Spleen (tissue), 11 donors: ENCODE measurements around the gene RERG. TPM values are rescaled to one million over a fixed set of nuclear protein-coding genes. Genes with fewer than 3 reads are reported as not detected.
A peak's percentile ranks its signal among the peaks of the same experiment; 100 is the strongest.

Experiments
- DNase-seq: peaks from one replicate; pipeline ENCODE4 v3.0.0-alpha.2; 2020
- H3K27ac ChIP-seq, 8 donors: fragments of 200-600 bp; sonication (generic) in 7 of 8; 1 replicate in 4 of 8; 2 replicates in 4 of 8; pipeline versions ENCODE4 v1.5.0 to v1.8.0; 2016 to 2021; ENCODE audit warnings: inconsistent platforms in 4 of 8, mild to moderate bottlenecking in 4 of 8, moderate library complexity in 1 of 8
- H3K27me3 ChIP-seq, 7 donors: fragments of 200-600 bp; sonication (generic) in 6 of 7; replicated peaks in 1 of 7; 1 replicate in 4 of 7; 2 replicates in 3 of 7; pipeline versions ENCODE4 v1.5.0 to v1.8.0; 2016 to 2021; ENCODE audit warnings: inconsistent platforms in 3 of 7, mild to moderate bottlenecking in 1 of 7
- H3K36me3 ChIP-seq, 6 donors: fragments of 200-600 bp; sonication (generic) in 5 of 6; 1 replicate in 4 of 6; 2 replicates in 2 of 6; pipeline versions ENCODE4 v1.5.0 to v1.8.0; 2016 to 2021; ENCODE audit warnings: inconsistent platforms in 2 of 6
- H3K4me1 ChIP-seq, 6 donors: fragments of 200-600 bp; sonication (generic) in 5 of 6; 1 replicate in 3 of 6; 2 replicates in 3 of 6; pipeline versions ENCODE4 v1.5.0 to v1.8.0; 2016 to 2021; ENCODE audit warnings: inconsistent platforms in 3 of 6
- H3K4me3 ChIP-seq, 8 donors: fragments of 200-600 bp; sonication (generic) in 7 of 8; 1 replicate in 4 of 8; 2 replicates in 4 of 8; pipeline versions ENCODE4 v1.5.0 to v1.8.0; 2016 to 2021; ENCODE audit warnings: inconsistent platforms in 4 of 8, mild to moderate bottlenecking in 4 of 8, moderate library complexity in 2 of 8
- H3K9me3 ChIP-seq, 8 donors: fragments of 200-600 bp; sonication (generic) in 7 of 8; 1 replicate in 4 of 8; 2 replicates in 4 of 8; pipeline versions ENCODE4 v1.5.0 to v1.8.0; 2016 to 2021; ENCODE audit warnings: inconsistent platforms in 4 of 8
- POLR2A ChIP-seq, 3 donors: fragments of 450-650 bp; IDR thresholded peaks; one replicate each; pipeline ENCODE4 v1.5.1; 2017; ENCODE audit warnings: antibody characterized with exemption in 3 of 3, mild to moderate bottlenecking in 1 of 3
- POLR2AphosphoS5 ChIP-seq, 3 donors: sonication (generic); formaldehyde crosslinking; IDR thresholded peaks; one replicate each; pipeline ENCODE4 v1.5.1; 2017; ENCODE audit warnings: antibody characterized with exemption in 3 of 3
- WGBS, 5 donors: extraction: QIAGEN DNeasy Blood & Tissue Kit in 3 of 5; methylation state at CpG; one replicate each; pipeline versions ENCODE4 v1.1.5 to v1.1.7; 2013 to 2018; 5-methylcytosine and 5-hydroxymethylcytosine counted together
- intact Hi-C: fragments of 100-400 bp; cut with DNase I; formaldehyde crosslinking; loops from one replicate; pipeline ENCODE4 v1.15.0; 2023; ENCODE audit warnings: low total_unique reads
- polyA plus RNA-seq, 3 donors: library from polyadenylated mRNA; stranded (reverse); fragments of 200-250 nt; gene quantifications; one replicate each; pipeline ENCODE4 v1.2.1, GENCODE V29; 2013
- total RNA-seq, 7 donors: library from RNA; depleted of rRNA in 3 of 7; stranded (reverse); fragments of >200 nt in 3 of 7; fragmentation: NEBNext Ultra II Directional in 4 of 7; extraction: Animal tissue kit (Norgen Biotek cat#: 25700) in 4 of 7; gene quantifications; one replicate each; pipeline versions ENCODE4 v1.1.0 to v1.2.1, GENCODE V29; 2016 to 2021
- TF ChIP-seq, protein P1 (sequence below), 11 experiments: fragments of 200-600 bp in 7 of 11; fragments of 450-650 bp in 4 of 11; sonication (generic) in 4 of 11; IDR thresholded peaks in 8 of 11; conservative IDR thresholded peaks in 3 of 11; 1 replicate in 7 of 11; 2 replicates in 4 of 11; pipeline versions ENCODE4 v1.4.0 to v1.8.0; 2016 to 2021; ENCODE audit warnings: antibody characterized with exemption in 11 of 11, inconsistent platforms in 4 of 11, mild to moderate bottlenecking in 1 of 11
- donor health status: healthy with polysubstance abuse.
- donor health status: DM: no; HTN: no; CAD: no; lungs with moderate emphysema.
- donor health status: DM: no; HTN: no; CAD: no.
- donor health status: Bipolar disorder and iron deficiency.
- donor health status: healthy.
- donor health status: DM: no; HTN: no; CAD: no.
- donor health status: DM: yes; HTN: yes; CAD: no.

RERG gene
- total and polyA plus RNA-seq, 10 donors = 10.1 to 74.7 (median 38.0) TPM

DNA sequence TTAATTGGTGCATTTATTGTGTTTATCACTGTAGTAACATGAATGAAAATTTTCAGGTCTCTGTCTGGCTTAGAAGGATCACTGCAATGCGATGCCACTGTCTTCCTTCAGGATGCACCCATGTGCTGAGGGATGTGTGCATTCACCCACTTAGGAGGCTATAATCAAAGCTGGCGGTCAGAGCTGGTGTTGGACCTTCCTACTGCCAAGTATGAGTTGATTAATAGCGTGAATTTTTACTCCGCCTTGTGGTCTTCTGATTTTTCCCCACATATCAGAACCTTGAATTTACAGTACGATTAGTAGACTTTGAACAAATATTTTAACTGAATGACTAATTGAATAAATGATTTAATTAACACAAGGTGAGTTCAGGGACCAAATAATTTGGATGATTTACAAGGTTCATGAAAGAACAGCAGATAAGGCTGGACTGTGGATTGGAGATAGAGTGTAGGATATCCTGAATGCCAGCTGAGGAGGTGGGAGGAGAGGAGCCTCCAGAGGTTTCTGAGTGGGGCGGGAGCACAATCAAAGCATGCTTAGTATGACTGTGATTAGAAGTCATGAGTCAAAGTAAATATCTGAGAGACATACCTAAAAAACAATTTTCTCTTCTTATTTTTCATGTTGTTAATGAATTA, 50.1 kb downstream of the RERG start:
- TF ChIP-seq POLR2AphosphoS5 (IDR thresholded peaks at IDR 0.05) (no peak), POLR2A (IDR thresholded peaks at IDR 0.05) (no peak)
- TF ChIP-seq, protein P1, sequence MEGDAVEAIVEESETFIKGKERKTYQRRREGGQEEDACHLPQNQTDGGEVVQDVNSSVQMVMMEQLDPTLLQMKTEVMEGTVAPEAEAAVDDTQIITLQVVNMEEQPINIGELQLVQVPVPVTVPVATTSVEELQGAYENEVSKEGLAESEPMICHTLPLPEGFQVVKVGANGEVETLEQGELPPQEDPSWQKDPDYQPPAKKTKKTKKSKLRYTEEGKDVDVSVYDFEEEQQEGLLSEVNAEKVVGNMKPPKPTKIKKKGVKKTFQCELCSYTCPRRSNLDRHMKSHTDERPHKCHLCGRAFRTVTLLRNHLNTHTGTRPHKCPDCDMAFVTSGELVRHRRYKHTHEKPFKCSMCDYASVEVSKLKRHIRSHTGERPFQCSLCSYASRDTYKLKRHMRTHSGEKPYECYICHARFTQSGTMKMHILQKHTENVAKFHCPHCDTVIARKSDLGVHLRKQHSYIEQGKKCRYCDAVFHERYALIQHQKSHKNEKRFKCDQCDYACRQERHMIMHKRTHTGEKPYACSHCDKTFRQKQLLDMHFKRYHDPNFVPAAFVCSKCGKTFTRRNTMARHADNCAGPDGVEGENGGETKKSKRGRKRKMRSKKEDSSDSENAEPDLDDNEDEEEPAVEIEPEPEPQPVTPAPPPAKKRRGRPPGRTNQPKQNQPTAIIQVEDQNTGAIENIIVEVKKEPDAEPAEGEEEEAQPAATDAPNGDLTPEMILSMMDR (IDR thresholded peaks at IDR 0.05 in 8 of 11, conservative IDR thresholded peaks at IDR 0.05 in 3 of 11) = no peak
- Histone ChIP-seq H3K9me3 (peaks cover 0 to 7% (median 2%) of the 10 kb centered on the region in 8 donors), H3K27me3 (peaks cover 0 to 4% (median 0%) of the 10 kb centered on the region in 7 donors), H3K4me3 (no peak overlapping the region), H3K36me3 (no peaks in the 10 kb centered on the region), H3K4me1 (no peaks in the 10 kb centered on the region), H3K27ac (no peak overlapping the region)
- intact Hi-C loops = no loop called here
- DNase-seq = no peak
- WGBS, 5 donors = 69 to 85% (median 80%) methylated on average over 6 of the region's 6 CpGs

DNA sequence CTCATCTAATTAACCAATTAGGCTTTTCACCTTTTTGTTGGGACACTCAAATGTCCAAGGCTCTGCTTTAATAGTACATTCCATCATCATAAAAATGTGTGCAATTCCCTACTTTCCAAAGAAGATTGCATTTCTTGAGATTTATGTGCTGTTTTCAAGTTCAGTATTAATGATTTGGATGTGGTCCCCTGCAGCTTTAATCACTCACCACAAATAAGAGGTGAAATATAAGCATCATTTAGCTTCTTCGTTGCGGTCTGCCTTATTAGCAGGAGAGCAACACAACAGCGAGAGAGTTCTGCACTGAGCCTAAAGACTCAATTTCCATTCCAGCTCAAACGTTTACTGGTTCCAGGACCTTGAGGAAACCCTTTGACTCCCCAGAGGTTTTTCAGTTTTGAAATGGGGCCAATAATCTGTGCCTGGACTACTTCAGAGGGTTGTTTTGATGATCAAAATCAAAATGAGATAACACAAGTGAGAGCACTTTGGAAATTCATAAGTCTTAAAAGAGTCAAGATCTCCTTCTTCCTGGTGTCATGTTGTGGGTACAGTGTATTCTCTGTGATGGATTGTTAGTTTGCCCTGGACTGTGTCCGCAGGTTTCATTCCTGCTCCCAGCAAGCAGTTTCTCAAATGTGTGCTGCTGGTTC, 53.1 kb downstream of the RERG start:
- H3K36me3 ChIP-seq = no peaks in the 10 kb centered on the region
- H3K27me3 ChIP-seq = peaks cover 0 to 5% (median 0%) of the 10 kb centered on the region in 7 donors
- intact Hi-C loops = no loop called here
- H3K9me3 ChIP-seq = peaks cover 0 to 4% (median under 1%) of the 10 kb centered on the region in 8 donors
- no peaks in the 10 kb centered on the region for H3K4me1 ChIP-seq
- peak overlapping the region in 1 of 8 donors; percentile 1 for H3K27ac ChIP-seq
- TF ChIP-seq POLR2AphosphoS5 (IDR thresholded peaks at IDR 0.05) = no peak
- no peak for TF ChIP-seq POLR2A (IDR thresholded peaks at IDR 0.05)
- TF ChIP-seq, protein P1 (IDR thresholded peaks at IDR 0.05 in 8 of 11, conservative IDR thresholded peaks at IDR 0.05 in 3 of 11) = no peak
- no peak for DNase-seq
- WGBS, 5 donors = 79 to 88% (median 86%) methylated on average over 5 of the region's 5 CpGs
- H3K4me3 ChIP-seq = no peak overlapping the region

DNA sequence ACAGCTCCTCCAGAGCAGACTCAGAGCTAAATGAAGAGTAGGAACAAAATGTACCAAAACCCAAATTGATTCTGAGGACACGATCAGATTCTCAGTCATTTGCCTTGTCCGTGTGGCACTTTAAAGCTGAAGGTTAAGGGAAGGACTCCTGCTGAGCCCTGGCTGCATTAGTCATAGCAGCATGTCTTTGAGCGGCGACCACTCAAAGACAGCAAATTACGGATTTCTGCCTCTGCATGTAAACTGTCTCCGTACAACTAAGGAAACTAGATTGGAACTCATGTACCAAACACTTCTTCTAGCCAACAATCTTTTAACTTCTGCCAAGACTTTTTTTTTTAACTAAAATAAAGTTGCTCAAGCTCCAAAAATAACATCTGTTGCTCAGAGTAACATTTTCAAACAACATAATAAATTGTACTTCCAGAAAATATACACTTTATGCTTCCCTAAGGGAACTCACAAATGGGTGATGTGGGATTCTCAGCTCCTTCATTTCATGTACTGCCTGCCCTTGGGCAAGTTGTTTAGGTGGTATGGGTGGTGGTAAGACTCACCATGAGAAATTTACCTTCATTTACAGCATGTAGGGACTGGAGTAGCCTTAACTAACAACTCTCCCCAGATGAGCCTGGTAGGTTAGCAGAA, 56.1 kb downstream of the RERG start:
- Histone ChIP-seq H3K27ac (peak overlapping the region in 7 of 8 donors; percentile 33 to 74 (median 64)), H3K4me3 (no peak overlapping the region), H3K27me3 (peaks cover 0 to 5% (median 0%) of the 10 kb centered on the region in 7 donors), H3K4me1 (no peaks in the 10 kb centered on the region), H3K36me3 (no peaks in the 10 kb centered on the region), H3K9me3 (no peaks in the 10 kb centered on the region)
- intact Hi-C loops = no loop called here
- DNase-seq = no peak
- 73 to 88% (median 79%) methylated on average over 6 of the region's 6 CpGs for WGBS, 5 donors
- TF ChIP-seq POLR2A (IDR thresholded peaks at IDR 0.05) (no peak), POLR2AphosphoS5 (IDR thresholded peaks at IDR 0.05) (peak in 1 of 3 donors; percentile 52)

DNA sequence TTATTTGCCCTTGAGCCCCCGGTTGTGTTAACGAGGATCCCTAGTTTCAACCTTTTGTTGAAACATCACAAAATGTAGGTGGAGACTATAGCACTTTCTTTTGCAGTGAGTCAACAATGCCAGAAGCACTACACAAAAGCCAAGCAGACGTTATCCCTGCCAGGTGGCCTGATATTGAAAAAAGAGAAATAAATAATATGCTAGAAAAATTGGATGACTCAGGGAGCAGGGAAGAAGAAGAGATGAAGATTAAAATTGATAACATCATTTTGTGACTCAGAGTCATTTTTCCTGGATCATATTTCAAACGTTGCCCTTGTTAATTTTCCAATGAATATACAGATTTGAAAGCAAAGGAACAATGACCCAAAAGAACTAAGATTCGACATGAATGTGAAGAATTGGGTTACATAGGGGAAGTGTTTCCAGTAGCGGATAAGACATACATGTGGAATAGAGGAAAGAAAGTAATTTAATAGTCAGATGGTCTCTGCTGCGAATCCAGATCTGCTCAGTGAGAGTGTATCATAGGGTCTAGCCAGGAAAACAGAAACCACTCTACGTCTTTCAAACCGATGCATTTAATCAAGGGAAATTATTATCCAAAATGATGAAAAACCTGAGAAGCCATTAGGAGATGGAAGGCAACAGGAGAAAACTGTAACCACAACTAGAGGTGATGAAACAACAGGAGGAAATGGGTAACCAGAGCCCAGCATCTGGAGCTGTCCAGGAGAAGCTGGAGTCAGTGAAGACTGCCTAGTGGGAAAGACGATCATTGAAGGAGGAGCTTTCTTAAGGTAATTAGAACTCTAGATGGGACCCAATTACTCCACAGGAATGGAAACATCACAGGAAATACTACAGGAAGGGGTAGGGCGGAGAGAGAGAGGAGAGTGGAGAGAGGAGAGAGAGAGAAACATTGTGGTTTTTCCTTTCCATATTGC, 57.9 kb downstream of the RERG start:
- no peak overlapping the region for H3K4me3 ChIP-seq
- no peaks in the 10 kb centered on the region for H3K36me3 ChIP-seq
- no peaks in the 10 kb centered on the region for H3K9me3 ChIP-seq
- DNase-seq = no peak
- peak overlapping the region in 5 of 8 donors; percentile 17 to 74 (median 67) for H3K27ac ChIP-seq
- peaks cover 0 to 2% (median 0%) of the 10 kb centered on the region in 6 donors for H3K4me1 ChIP-seq
- peaks cover 0 to 5% (median 0%) of the 10 kb centered on the region in 7 donors for H3K27me3 ChIP-seq
- TF ChIP-seq, protein P1 (IDR thresholded peaks at IDR 0.05 in 8 of 11, conservative IDR thresholded peaks at IDR 0.05 in 3 of 11) = no peak
- TF ChIP-seq POLR2AphosphoS5 (IDR thresholded peaks at IDR 0.05) (no peak), POLR2A (IDR thresholded peaks at IDR 0.05) (no peak)
- intact Hi-C loops = no loop called here
- 73 to 82% (median 79%) methylated on average over 11 of the region's 11 CpGs for WGBS, 5 donors
